GM06990 (cell line): ENCODE measurements around the gene ELL.

Experiments used
- DNase-seq: peaks from one replicate; pipeline ENCODE4 v3.0.0-alpha.2; 2011; ENCODE audit not compliant: insufficient read length; ENCODE audit errors: extremely low read depth
- H3K27me3 ChIP-seq: replicated peaks from 2 replicates; pipeline ENCODE4 v1.6.0; 2011; ENCODE audit warnings: low read length; ENCODE audit not compliant: control insufficient read depth, insufficient read depth
- H3K36me3 ChIP-seq: 2 replicates; pipeline ENCODE4 v1.5.1; 2011; ENCODE audit warnings: low read length; ENCODE audit not compliant: control insufficient read depth, insufficient read depth
- H3K4me3 ChIP-seq: replicated peaks from 2 replicates; pipeline ENCODE4 v1.5.1; 2011; ENCODE audit warnings: low read depth, mild to moderate bottlenecking, control low read depth, low read length
- CTCF ChIP-seq: IDR thresholded peaks from 2 replicates; pipeline ENCODE4 v1.5.1; 2011; ENCODE audit warnings: low read length, control low read depth, mild to moderate bottlenecking, inconsistent platforms; ENCODE audit not compliant: insufficient read depth, poor library complexity, severe bottlenecking

Gene ELL

GRCh38 chr19:18444513-18444912, 77.4 kb downstream of the ELL start:
- Histone ChIP-seq H3K27me3 (no peaks in the 10 kb centered on the region), H3K36me3 (peaks cover 43% of the 10 kb centered on the region), H3K4me3 (no peak overlapping the region)
- no peak for DNase-seq
- no peak for TF ChIP-seq CTCF

- TF ChIP-seq CTCF = no peak
- H3K36me3 ChIP-seq = peaks cover 36% of the 10 kb centered on the region
- H3K27me3 ChIP-seq = no peaks in the 10 kb centered on the region
- DNase-seq = no peak
- H3K4me3 ChIP-seq = no peak overlapping the region
Observed at GRCh38 chr19:18443831-18444230, 78.0 kb downstream of the ELL start.

- no peak for DNase-seq
- no peak for TF ChIP-seq CTCF
- Histone ChIP-seq H3K36me3 (peaks cover 32% of the 10 kb centered on the region), H3K27me3 (no peaks in the 10 kb centered on the region), H3K4me3 (no peak overlapping the region)
Observed at GRCh38 chr19:18443406-18443805, 78.5 kb downstream of the ELL start.

GRCh38 chr19:18442941-18443340, 78.9 kb downstream of the ELL start:
- no peak overlapping the region for H3K4me3 ChIP-seq
- H3K36me3 ChIP-seq = peaks cover 28% of the 10 kb centered on the region
- no peak for TF ChIP-seq CTCF

GRCh38 chr19:18441804-18442788, 79.8 kb downstream of the ELL start:
- no peak for TF ChIP-seq CTCF
- Histone ChIP-seq H3K4me3 (no peak overlapping the region), H3K27me3 (no peaks in the 10 kb centered on the region), H3K36me3 (peaks cover 25% of the 10 kb centered on the region)
- no peak for DNase-seq

More at GRCh38 chr19:18442941-18443340, 78.9 kb downstream of the ELL start:
- no peak for DNase-seq
- no peaks in the 10 kb centered on the region for H3K27me3 ChIP-seq
